ENCODE data around the gene NT5M.
"Not testable (repeated sequence)": the region's sequence is repeated elsewhere in the genome, so short reads cannot be mapped to it uniquely, and the experiment has no call there.

The NT5M gene

DNA sequence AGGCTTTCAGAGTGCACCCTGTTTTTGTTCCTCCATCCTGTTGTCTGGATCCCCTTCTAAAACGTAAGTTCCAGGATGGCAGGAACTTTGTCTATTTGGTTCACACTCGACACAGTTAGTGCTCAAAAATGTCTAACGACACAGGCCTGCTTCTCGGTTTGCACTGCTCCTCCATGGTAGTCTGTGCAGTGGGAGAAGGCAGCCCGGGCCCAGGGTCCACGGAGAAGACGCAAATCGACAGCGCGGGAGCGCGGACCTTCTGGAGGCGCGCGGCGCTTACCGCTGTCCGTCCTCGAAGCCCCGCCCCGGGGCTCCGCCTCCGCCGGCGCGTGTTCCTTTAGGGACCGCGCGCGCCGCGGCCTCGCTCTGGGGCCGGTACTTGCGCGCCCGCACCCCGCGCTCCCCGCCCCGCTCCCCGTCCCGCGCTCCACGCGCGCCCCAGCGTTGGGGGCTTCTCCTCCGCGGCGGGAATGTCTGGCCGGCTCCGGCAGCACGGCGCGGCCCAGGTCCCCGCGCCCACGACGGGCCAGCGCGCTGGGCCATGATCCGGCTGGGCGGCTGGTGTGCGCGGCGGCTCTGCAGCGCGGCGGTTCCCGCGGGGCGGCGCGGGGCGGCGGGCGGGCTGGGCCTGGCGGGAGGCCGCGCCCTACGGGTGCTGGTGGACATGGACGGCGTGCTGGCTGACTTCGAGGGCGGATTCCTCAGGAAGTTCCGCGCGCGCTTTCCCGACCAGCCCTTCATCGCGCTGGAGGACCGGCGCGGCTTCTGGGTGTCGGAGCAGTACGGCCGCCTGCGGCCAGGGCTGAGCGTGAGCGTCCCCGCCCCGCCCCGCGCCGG, at the start of gene NT5M:
TSS of gene NT5M (plus strand) at position 364 of the 837 bp plus-strand sequence. CDS start at position 542, 178 bp downstream.
- Histone ChIP-seq H3K9me3 (ENCODE audit: control insufficient read depth, low read length) (no peaks in the 10 kb centered on the region), H2AFZ (peak within 1 kb of the TSS; percentile 98), H3K4me1 (peaks cover 6% of the 10 kb centered on the region), H3K79me2 (no peaks in the 10 kb centered on the region), H3K27me3 (ENCODE audit: control insufficient read depth, insufficient read depth, low read length) (no peaks in the 10 kb centered on the region), H3K36me3 (ENCODE audit: control insufficient read depth, insufficient read depth, low read length) (no peaks in the 10 kb centered on the region), H3K27ac (peak within 1 kb of the TSS; percentile 62), H3K4me3 (ENCODE audit: low read depth, low read length) (peak within 1 kb of the TSS; percentile 56), H3K9ac (no peak within 1 kb of the TSS), H3K4me2 (ENCODE audit: low read length) (peak within 1 kb of the TSS; percentile 92)
- TF ChIP-seq CTCF (IDR thresholded peaks at IDR 0.05), result no peak

DNA sequence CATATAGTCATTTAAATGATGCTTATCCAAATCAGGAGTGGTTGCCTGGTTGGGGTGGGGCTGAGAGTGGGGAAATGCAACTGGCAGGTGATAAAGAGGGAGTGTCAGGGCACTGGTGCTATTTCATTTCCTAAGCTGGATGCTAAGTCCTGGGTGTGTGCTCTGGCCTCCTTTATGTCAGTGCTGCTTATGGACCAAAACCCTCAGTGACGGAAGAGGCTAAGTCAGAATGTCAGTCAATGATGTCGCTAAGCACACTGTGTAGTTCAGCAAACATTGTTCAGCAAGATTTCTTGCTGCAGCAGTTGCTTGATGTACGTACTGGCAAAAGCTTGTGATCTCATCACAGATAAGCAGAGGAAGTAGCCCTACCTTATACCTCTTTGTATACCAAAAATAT, 49.8 kb upstream of the NT5M start:
- Histone ChIP-seq H3K4me2 (ENCODE audit: low read length) (no peak overlapping the region), H3K4me3 (ENCODE audit: low read depth, low read length) (no peak overlapping the region), H3K36me3 (ENCODE audit: control insufficient read depth, insufficient read depth, low read length) (no peaks in the 10 kb centered on the region), H3K27ac (no peak overlapping the region), H3K4me1 (no peaks in the 10 kb centered on the region), H3K27me3 (ENCODE audit: control insufficient read depth, insufficient read depth, low read length) (no peaks in the 10 kb centered on the region), H3K9ac (no peak overlapping the region), H2AFZ (no peak overlapping the region), H3K9me3 (ENCODE audit: control insufficient read depth, low read length) (no peaks in the 10 kb centered on the region), H3K79me2 (no peaks in the 10 kb centered on the region)
- no peak for TF ChIP-seq CTCF (IDR thresholded peaks at IDR 0.05)

- Histone ChIP-seq H3K9me3 (ENCODE audit: control insufficient read depth, low read length) (no peaks in the 10 kb centered on the region), H2AFZ (no peak overlapping the region), H3K79me2 (peaks cover 2% of the 10 kb centered on the region), H3K4me1 (no peaks in the 10 kb centered on the region), H3K27me3 (ENCODE audit: control insufficient read depth, insufficient read depth, low read length) (no peaks in the 10 kb centered on the region), H3K4me3 (ENCODE audit: low read depth, low read length) (no peak overlapping the region), H3K9ac (no peak overlapping the region), H3K4me2 (ENCODE audit: low read length) (no peak overlapping the region), H3K36me3 (ENCODE audit: control insufficient read depth, insufficient read depth, low read length) (no peaks in the 10 kb centered on the region), H3K27ac (no peak overlapping the region)
- no peak for TF ChIP-seq CTCF (IDR thresholded peaks at IDR 0.05)
These were observed 49.1 kb upstream of the NT5M start for GRCh38 chr17:17254036-17254435.

GRCh38 chr17:17255689-17256088, 47.5 kb upstream of the NT5M start:
- not testable (repeated sequence) for H3K79me2 ChIP-seq; H3K9ac ChIP-seq; H2AFZ ChIP-seq; H3K4me2 ChIP-seq (ENCODE audit: low read length); H3K36me3 ChIP-seq (ENCODE audit: control insufficient read depth, insufficient read depth, low read length); H3K4me3 ChIP-seq (ENCODE audit: low read depth, low read length); H3K4me1 ChIP-seq; H3K27ac ChIP-seq; H3K9me3 ChIP-seq (ENCODE audit: control insufficient read depth, low read length); H3K27me3 ChIP-seq (ENCODE audit: control insufficient read depth, insufficient read depth, low read length)

- no peak overlapping the region for H3K4me2 ChIP-seq (ENCODE audit: low read length)
These were observed 46.9 kb upstream of the NT5M start for GRCh38 chr17:17256316-17256715.

More at GRCh38 chr17:17256316-17256715, 46.9 kb upstream of the NT5M start:
- Histone ChIP-seq H3K27ac (no peak overlapping the region), H3K9ac (no peak overlapping the region), H3K27me3 (ENCODE audit: control insufficient read depth, insufficient read depth, low read length) (no peaks in the 10 kb centered on the region), H3K4me1 (no peaks in the 10 kb centered on the region), H3K36me3 (ENCODE audit: control insufficient read depth, insufficient read depth, low read length) (no peaks in the 10 kb centered on the region), H3K4me3 (ENCODE audit: low read depth, low read length) (no peak overlapping the region), H3K79me2 (peaks cover 2% of the 10 kb centered on the region), H2AFZ (no peak overlapping the region), H3K9me3 (ENCODE audit: control insufficient read depth, low read length) (no peaks in the 10 kb centered on the region)
- TF ChIP-seq CTCF (IDR thresholded peaks at IDR 0.05), result no peak

All from parathyroid adenoma (tissue), 2 donors.